Prostate gland (tissue), 2 donors: ENCODE results near the gene TAF6L.

Source experiments
- CTCF ChIP-seq, 4 experiments: fragments of 200-600 bp in 2 of 4; fragments of 450-650 bp in 2 of 4; sonication (generic) in 2 of 4; IDR thresholded peaks; 1 replicate in 3 of 4; 2 replicates in 1 of 4; pipeline ENCODE4 v1.5.1; 2016 to 2019; ENCODE audit warnings: antibody characterized with exemption in 4 of 4, mild to moderate bottlenecking in 2 of 4, moderate library complexity in 2 of 4
- POLR2A ChIP-seq: fragments of 450-650 bp; IDR thresholded peaks from one replicate; pipeline ENCODE4 v1.6.1; 2016; ENCODE audit warnings: antibody characterized with exemption, mild to moderate bottlenecking

GRCh38 chr11:62774407-62774806 lies 3.2 kb downstream of the TAF6L start:
- TF ChIP-seq CTCF (IDR thresholded peaks at IDR 0.05) (no peak), POLR2A (no peak)
